HG02571 (cell line): Measurements from ENCODE around the gene WASF3.

ENCODE experiments used
- ATAC-seq: cut with Tn5 transposase; IDR thresholded peaks from one replicate; pipeline ENCODE4 v1.9.1; 2021; ENCODE audit warnings: mild to moderate bottlenecking, moderate library complexity; ENCODE audit not compliant: unreplicated experiment

Gene WASF3, protein sequence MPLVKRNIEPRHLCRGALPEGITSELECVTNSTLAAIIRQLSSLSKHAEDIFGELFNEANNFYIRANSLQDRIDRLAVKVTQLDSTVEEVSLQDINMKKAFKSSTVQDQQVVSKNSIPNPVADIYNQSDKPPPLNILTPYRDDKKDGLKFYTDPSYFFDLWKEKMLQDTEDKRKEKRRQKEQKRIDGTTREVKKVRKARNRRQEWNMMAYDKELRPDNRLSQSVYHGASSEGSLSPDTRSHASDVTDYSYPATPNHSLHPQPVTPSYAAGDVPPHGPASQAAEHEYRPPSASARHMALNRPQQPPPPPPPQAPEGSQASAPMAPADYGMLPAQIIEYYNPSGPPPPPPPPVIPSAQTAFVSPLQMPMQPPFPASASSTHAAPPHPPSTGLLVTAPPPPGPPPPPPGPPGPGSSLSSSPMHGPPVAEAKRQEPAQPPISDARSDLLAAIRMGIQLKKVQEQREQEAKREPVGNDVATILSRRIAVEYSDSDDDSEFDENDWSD

DNA sequence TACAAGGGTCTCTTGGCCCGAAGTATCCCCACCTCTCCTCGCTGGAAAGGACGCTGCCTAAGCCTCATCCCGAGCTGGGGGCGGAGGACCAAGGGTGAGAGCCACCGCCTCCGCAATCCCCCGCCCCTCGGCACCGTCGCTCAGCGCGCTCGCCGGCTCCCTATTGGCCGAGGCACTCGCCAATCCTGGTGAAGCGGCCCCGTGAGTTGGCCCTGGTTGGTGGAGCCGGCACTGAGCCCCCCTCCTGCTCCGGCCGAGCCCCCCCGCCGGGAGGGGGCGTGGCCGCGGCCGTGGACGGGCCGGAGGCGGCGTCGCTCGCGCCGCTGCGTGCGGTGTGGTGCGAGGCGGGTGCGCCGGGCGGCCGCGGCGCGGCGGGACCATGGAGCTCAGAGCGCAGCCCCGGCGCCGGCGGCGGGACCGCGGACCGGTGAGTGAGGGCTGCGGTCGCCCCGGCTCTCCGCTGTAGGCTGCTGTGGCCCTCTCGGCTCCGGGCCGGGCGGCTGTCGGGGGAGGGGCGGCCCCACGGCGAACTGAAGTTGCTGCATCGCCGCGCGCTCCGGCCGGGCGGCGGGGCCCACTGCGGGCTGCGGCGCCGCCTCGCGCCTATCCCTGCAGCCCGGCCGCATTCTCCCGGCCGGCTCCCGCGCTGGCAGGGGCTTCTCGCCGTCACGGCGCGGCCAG is at the start of gene WASF3:
WASF3 (plus strand) TSS at position 291 of the 681 bp plus-strand sequence. CDS start 84,588 bp downstream, outside the sequence.
- peak; percentile 75 for ATAC-seq

DNA sequence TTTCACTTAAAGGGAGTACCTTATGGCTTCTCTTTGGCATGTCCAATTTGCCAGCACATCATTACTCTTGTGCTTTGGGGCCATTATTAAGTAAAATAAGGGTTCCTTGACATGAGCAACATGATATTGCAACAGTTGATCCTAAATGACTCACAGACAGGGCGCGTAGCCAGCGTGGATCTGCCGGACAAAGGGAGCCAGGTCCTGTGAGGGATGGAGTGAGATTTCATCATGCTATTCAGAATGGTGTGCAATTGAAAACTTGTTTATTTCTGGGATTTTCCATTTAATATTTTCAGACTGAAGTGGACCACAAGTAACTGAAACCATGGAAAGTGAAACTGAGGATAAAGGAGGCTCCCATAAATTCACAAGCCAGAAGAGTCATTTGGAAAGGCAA is 48.6 kb upstream of the WASF3 start:
- ATAC-seq: no peak

DNA sequence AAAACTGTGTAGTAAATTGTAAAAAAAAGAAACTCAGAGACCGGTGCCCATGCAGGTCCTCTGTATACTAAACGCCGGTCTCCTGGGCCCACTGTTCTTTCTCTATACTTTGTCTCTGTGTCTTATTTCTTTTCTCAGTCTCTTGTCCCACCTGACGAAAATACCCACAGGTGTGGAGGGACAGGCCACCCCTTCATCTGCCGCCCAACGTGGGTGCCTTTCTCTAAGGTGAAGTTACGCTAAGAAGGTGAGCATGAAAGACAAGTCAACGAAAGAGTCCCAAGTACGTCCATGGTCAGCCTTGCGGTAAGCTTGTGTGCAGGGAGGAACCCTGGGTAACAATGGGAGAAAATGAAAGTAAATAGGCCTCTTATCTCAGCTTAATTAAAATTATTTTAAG is 48.0 kb upstream of the WASF3 start:
- ATAC-seq: no peak

DNA sequence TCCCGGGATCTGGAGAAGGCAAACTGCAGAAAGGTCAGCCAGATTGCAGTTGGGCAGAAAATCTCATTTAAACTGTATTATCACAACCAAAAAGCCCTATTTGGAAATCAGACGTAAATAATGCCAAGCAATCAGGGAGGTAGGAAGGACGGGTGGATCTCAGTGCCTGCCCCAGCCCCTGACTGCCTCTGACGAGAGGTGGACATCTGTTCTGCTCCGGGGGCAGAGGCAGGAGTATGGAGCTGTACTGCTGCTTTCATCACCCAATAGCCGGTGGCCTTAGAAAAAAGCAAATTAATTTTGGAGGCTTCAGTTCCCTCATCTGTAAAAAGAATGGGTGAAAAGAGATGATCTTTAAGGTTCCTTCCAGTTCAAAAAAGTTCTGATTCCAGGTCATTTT is 43.6 kb upstream of the WASF3 start:
- no peak for ATAC-seq

DNA sequence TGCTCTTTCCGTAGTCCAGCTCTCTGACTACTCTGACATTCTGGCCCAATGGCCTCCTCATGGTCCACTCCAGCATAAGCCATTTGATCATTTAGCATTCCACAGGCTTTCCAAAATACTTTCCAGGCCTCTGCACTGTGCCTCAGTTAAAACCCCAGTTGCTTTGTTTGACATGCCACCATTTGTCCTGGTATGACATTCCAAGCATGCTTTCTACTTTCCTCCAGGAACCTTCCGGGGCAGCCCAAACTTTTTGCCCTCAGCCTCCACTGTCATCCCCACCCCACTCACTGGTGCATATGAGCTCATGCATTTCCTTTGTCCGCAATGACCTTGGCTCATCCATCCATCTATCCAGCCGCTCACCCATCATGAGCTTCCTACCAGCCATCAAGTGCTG is 41.8 kb upstream of the WASF3 start:
- no peak for ATAC-seq

DNA sequence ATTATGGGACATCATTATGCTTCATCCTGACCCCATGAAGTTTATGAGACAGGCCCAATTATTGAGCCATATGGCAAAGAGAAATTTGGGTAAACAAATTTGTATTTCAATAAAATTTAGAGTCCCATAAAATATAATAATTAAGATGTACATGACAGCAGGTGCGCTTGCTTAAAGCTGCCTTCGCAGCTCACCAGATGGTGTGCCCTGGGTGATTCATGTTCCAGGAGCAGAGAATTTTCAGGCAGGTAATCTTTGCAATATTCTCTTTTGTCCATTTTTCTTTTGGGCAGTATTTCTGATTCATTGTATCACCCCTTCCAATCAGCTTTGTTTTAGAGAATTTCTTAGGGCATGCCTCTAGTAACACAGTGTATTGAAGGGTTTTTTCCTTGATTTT is 39.5 kb upstream of the WASF3 start:
- ATAC-seq: no peak

DNA sequence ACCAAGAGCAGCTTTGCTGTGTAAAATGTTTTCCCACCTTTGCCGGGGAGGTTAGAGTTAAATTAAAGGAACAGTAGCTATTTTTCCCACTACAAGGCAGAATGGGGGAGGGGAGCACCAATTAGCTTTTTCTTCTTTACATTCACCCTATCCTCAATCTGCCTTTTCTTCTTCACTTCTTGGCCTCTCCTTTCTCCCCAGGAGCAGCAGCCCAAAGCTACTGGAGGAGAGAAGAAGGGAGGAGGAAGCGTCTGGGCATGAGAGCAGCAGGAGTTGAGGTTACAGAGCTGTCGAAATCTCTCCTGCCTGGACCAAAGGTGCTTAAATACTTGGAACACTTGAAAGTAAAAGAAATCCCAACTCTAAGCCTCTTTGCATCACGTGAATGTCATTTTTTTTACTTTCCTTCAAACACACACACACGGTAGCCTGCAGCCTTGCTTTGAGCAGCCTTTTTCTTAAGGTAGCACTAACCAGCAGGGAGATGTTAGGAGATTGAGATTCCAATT is 39.0 kb upstream of the WASF3 start:
- ATAC-seq: no peak

DNA sequence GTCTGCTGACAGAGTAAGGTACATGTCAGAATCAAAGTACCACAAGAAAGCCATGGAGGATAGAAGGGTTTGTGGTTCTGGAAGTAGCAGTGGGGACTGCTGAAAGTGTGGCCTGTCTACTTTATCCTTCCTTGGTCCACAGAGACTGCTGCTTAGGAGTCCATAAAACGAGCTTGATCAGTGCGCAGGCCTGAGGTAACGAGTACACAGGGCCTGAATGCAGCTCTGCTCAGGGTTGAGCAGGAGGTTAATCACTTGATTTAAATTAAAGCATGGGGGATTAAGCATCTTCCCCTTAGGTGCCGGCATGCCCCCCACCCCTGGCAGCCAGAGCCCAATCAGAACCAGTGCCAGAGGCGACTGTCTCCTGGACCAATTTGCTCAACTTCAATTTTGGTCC is 34.9 kb upstream of the WASF3 start:
- no peak for ATAC-seq

DNA sequence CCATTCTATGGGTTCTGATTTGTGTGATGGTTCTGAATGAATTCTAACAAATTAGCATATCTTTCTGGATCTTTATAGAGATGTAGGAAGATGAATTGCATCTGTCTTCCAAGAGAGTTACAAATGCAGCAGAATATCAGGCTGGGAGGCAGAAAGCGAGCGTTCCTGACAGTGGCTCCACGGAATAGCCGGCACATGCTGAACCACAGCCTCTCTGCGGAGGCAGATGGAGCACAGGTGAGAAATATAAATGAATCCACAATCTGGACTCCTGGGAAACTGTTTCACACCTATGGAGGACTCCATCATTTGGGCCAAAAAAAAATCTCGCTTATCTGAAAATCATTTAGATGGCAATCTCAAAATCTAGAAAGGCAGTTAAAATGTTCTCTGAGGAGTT is 34.5 kb upstream of the WASF3 start:
- ATAC-seq: no peak

DNA sequence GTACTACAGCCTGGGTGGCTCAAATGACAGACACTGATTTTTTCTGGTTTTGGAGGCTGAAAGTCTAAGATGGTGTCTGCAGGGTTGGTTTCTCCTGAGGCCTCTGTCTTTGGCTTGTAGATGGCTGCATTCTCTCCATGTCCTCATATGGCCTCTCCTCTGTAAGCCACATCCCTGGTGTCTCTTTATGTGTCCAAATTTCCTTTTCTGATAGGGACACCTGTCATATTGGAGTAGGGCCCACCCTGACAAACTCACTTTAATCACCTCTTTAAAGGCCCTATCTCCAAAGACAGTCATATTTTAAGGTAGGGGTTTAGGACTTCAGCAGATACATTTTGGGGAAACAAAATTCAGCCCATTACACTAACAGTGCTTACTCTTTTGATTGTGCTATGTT is 32.0 kb upstream of the WASF3 start:
- ATAC-seq: no peak

DNA sequence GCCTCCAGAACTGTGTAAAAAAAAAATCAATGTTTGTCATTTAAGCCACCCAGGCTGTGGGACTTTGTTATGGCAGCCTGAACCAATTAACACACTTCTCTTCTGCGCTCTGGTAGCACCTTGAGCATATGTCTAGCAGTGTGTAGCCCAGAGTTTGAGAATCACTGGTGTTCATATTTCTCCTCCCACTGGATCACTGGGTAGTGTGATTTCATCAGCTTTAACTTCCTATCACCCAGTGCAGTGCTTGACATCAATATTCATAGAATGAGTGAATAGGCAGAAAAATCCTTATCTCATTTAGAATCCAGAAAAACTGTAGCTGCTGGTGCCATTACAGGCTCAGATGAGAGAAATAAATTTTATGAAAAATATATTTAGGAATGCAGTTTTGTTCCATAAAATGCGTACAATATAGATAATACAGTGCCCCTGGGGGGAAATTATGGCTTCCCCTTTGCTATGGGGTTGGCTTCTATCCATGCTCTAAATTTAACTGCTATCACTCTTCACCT is 30.7 kb upstream of the WASF3 start:
- ATAC-seq: no peak

DNA sequence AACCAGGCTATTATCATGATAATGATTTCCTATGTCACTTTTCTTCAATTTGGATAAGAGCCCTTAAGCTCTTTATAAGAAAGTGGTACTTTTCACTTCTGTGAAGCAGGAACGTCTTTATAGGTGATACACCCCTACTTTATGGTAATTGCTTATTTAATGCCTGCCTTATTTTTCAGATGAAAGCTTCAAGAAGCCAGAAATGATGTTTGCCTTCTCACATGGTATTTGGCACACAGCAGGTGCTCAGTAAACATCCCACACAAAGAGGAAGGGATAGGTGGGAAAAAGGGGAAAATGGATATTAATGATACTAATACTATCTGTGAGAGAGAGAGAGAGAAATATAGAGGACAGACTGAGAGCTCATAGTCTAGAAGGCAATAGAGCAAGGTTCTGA is 29.0 kb upstream of the WASF3 start:
- no peak for ATAC-seq

DNA sequence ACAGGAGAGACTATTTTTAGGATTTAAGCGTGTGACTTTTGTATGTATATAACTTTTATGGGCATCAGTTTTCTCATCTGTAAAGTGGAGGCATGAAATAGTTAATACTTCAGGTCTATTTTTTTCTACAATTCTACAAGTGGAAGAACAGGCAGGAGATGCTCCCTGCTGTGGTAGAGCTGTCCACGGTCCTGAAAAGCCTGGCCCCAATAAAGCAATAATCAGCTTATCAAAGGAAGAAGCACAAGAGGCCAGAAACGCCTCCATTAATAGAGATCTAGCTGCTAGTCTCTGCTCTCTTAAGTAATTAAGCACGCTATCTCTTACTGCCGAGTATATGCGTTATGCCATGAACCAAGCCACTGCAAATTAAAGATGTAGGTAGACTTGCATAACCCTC is 28.0 kb upstream of the WASF3 start:
- ATAC-seq: no peak

DNA sequence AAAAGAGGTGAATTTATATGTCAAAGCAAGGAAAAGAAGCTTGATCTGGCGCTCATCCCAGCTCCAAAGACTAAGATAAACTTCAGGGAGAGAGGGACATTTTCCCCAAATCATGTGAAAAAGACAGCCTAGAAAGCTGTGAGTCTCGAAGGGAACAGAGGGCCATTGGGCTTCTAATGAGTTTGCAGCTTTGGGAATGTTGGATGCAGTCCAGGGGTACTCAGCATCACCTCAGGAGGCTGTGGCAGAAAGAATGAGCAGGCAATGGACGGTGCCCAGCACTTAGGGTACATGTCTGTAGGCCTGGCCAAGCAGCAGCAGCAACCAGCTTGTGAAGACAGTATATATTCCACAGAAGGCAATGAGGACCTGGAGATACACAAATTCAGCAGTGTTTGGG is 25.7 kb upstream of the WASF3 start:
- no peak for ATAC-seq

DNA sequence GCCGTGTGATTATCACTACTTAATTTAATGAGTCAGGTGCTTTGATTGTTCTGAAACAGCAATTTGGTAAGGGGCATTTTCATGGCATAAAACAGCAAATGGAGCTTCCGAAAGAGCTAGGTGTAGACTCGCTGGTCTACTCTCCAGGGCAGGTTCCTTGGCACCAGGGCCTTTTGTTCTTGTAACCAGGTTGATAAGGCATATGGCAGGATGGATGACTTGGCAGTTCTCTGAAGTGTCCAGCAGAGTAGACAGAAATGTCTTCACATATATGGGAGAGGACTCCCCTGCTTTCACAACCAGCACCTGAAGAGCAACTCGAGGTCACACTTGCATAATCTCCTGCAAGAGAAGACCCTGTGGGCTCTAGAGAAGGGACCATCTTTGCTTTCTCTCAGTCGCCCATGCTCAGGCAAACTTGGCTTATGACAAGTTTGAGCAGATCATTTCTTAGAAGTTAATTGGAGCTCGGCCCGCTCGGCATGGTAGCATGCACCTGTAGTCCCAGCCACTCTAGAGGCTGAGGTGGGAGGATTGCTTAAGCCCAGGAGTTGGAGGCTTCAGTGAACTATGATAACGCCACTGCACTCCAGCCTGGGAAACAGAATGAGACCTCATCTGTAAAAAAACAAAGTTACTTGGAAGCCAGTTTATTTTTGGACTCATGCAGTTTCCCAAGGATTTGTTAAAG is 23.3 kb upstream of the WASF3 start:
- no peak for ATAC-seq

DNA sequence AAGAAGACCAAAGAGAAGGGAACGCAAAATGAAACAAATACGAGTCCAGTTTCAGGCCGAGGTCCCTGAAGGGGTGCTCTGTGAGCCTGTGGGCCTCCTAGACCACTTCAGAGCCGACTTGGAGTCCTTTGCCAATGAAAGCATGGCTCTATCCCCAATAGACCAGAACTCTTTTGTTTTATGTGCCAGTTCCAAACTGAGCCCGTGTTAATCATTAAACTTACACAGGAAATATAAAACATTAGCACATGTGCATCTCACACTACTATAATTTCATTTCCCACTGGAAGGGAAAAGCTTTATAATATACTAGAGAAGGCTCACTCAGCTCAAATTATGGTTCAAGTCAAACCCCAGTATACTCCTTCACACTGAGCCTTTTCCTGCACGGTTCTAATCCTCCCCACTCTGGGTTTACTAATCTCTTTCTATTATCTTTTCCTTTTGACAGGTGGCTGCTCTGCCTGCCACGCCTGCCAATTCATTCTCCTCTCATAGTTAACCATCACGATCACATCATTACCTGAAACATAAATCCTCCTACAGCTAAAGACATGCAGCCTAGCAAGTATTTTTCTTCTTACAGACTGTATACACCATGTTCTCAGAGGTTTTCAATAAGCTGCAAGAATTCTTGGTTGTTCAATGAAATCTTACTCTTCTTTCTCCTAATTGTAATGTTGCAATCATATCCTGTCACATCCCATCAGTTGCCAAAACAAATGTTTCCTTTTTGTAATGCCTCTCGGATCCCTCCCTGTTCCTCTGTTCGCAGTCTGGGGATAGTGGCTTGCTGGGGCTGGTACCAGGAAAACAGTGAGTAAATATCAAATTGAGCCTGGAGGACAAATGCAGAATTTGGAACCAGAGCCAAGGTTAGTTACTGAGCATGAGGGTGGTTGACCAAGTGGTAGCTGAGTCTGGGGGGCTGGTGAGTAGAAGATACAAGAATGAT is 18.8 kb upstream of the WASF3 start:
- ATAC-seq: no peak

DNA sequence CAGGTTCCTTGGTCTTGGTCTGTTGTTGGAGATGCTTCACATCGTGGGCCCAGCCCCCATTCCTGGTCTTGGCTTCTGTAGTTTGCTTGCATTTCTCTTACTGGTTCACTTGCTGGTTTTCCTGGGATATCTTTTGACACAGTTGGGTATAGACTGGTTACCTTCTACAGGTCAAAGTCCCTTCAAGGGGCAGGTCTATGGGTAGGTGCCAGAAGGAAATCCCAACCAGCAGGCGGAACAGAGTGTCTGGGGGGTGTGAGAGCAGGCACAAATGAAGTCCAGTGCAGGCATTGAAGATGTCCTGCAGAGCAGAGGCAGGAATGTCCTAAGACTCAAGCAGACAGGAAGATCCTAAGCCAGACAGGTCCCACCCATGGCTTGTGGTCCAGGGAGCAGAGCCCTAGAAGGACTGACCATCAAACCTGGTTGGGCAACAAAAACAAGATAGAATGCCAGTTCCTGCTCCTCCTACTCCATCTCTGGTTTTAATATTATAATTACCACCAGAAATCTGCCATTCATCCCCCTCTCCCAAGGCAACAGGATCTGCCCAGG is 17.7 kb upstream of the WASF3 start:
- no peak for ATAC-seq

DNA sequence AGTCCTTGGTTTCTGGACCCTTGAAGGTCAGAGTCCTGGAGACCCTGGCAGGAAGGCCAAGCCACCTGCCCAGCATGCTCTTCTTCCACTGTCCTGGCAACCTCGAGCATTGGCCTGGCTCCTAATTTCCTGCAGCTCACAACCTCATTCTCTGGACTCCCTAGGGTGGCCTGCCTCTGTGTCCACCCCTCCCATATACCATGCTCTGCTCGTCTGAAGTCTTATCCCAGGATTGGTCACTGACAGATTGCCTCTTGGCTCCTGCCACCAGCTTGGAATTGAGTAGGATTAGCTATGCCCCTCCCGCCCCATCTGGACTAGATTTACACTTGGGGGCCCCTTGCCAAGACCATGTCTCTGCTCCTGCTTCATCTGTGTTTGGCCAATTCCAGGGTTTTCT is 17.1 kb upstream of the WASF3 start:
- no peak for ATAC-seq

DNA sequence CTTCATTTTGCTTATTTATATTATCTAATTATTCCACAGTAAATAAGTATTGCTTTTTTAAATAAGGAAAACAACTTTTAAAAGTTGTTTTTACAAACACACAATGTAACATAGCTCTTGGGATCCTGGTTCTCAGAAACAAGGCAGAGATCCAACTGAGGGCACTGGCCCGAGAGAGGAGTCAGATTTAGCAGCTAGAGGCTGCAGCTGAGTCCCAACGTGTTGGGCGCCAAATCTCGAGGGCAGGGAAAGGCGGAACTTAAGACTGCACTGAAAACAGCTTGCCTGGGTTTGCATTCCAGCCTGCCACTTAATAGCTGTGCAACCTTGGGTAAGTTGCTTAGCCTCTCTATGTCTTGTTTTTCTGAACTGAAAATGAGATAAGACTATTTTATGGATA is 16.4 kb upstream of the WASF3 start:
- no peak for ATAC-seq
